ENCODE data around the gene GJA3.

- TF ChIP-seq CTCF (IDR thresholded peaks at IDR 0.05), result no peak
- no peak for TF ChIP-seq EP300 (IDR thresholded peaks at IDR 0.05)
- no peak for TF ChIP-seq POLR2A (IDR thresholded peaks at IDR 0.05)
Measured at GRCh38 chr13:20188667-20189553, 28.1 kb upstream of the GJA3 start.

Data from tibial nerve (tissue), 4 donors.